PC-3 (cell line): ENCODE results near the gene ASB2.

ENCODE experiments used
- CTCF ChIP-seq: fragments of 300-600 bp; sonication (generic); conservative IDR thresholded peaks from 2 replicates; pipeline ENCODE4 v1.5.1; 2017; ENCODE audit warnings: antibody characterized with exemption, low read depth, mild to moderate bottlenecking, low read length
- EZH2 ChIP-seq: fragments of 300-600 bp; sonication (generic); IDR thresholded peaks from one replicate; pipeline ENCODE4 v1.6.1; 2017; ENCODE audit warnings: antibody characterized with exemption, mild to moderate bottlenecking, low read length; ENCODE audit not compliant: unreplicated experiment
- EZH2phosphoT487 ChIP-seq: fragments of 300-600 bp; sonication (generic); IDR thresholded peaks from 2 replicates; pipeline ENCODE4 v1.6.1; 2018; ENCODE audit warnings: mild to moderate bottlenecking, antibody characterized with exemption, low read length, borderline replicate concordance

- TF ChIP-seq CTCF (no peak), EZH2 (no peak), EZH2phosphoT487 (no peak)
These were observed 15.3 kb upstream of the ASB2 start for GRCh38 chr14:93991649-93992048.
